HepG2 (cell line): ENCODE data around the gene CHPF. TPM values are rescaled to one million over a fixed set of nuclear protein-coding genes. Genes with fewer than 3 reads are reported as not detected.

ENCODE experiments used
- ATF6 ChIP-seq: sonication (generic); formaldehyde crosslinking; conservative IDR thresholded peaks from 2 replicates; pipeline ENCODE4 v1.4.0; 2020; ENCODE audit warnings: missing genetic modification reagents
- CCAR2 ChIP-seq: fragments of 200-400 bp; formaldehyde crosslinking; optimal IDR thresholded peaks from 2 replicates; pipeline ENCODE3; 2018; ENCODE audit warnings: low read depth, mild to moderate bottlenecking, low read length, moderate library complexity
- CEBPB ChIP-seq: IDR thresholded peaks from 2 replicates; pipeline ENCODE4 v1.6.1; 2011; ENCODE audit warnings: low read depth, low read length, improper control_type of control experiment, borderline replicate concordance
- ELK4 ChIP-seq: sonication (generic); formaldehyde crosslinking; IDR thresholded peaks from 2 replicates; pipeline ENCODE4 v1.9.0; 2021; ENCODE audit warnings: missing genetic modification reagents, borderline replicate concordance
- FIP1L1 ChIP-seq: fragments of 200-400 bp; formaldehyde crosslinking; IDR thresholded peaks from 2 replicates; pipeline ENCODE4 v1.6.1; 2018; ENCODE audit warnings: low read depth, mild to moderate bottlenecking, low read length, moderate library complexity, borderline replicate concordance; ENCODE audit not compliant: insufficient read depth
- GMEB2 ChIP-seq: IDR thresholded peaks from 2 replicates; pipeline ENCODE4 v1.6.1; 2016; ENCODE audit warnings: missing biosample characterization, missing genetic modification reagents, low read depth
- KLF16 ChIP-seq, 2 experiments: sonication (generic) in 1 of 2; formaldehyde crosslinking in 1 of 2; IDR thresholded peaks; 2 replicates each; pipeline versions ENCODE4 v1.6.1 to v1.8.0; 2016 to 2023; ENCODE audit warnings: missing genetic modification reagents in 2 of 2, missing compliant biosample characterization in 1 of 2
- PATZ1 ChIP-seq: sonication (generic); formaldehyde crosslinking; IDR thresholded peaks from 2 replicates; pipeline ENCODE4 v1.4.0; 2020; ENCODE audit warnings: missing genetic modification reagents
- POGZ ChIP-seq: sonication (generic); formaldehyde crosslinking; IDR thresholded peaks from 2 replicates; pipeline ENCODE4 v1.4.0; 2020; ENCODE audit warnings: mild to moderate bottlenecking, missing genetic modification reagents
- PRDM15 ChIP-seq: sonication (generic); formaldehyde crosslinking; IDR thresholded peaks from 2 replicates; pipeline ENCODE4 v1.4.0; 2020; ENCODE audit warnings: missing genetic modification reagents
- ZBTB38 ChIP-seq: sonication (generic); formaldehyde crosslinking; IDR thresholded peaks from 2 replicates; pipeline ENCODE4 v1.5.1; 2020; ENCODE audit warnings: mild to moderate bottlenecking, missing genetic modification reagents
- ZBTB42 ChIP-seq: sonication (generic); formaldehyde crosslinking; IDR thresholded peaks from 2 replicates; pipeline ENCODE4 v1.5.0; 2020; ENCODE audit warnings: mild to moderate bottlenecking, missing genetic modification reagents
- ZBTB7B ChIP-seq: sonication (generic); formaldehyde crosslinking; IDR thresholded peaks from 2 replicates; pipeline ENCODE4 v1.4.0; 2020; ENCODE audit warnings: missing genetic modification reagents
- ZNF136 ChIP-seq: sonication (generic); formaldehyde crosslinking; IDR thresholded peaks from 2 replicates; pipeline ENCODE4 v1.8.1; 2022; ENCODE audit warnings: low read depth, mild to moderate bottlenecking, moderate library complexity, missing genetic modification reagents
- ZNF17 ChIP-seq: sonication (generic); formaldehyde crosslinking; IDR thresholded peaks from 2 replicates; pipeline ENCODE4 v1.5.0; 2020; ENCODE audit warnings: mild to moderate bottlenecking, missing genetic modification reagents
- ZNF30 ChIP-seq: sonication (generic); formaldehyde crosslinking; IDR thresholded peaks from 2 replicates; pipeline ENCODE4 v1.5.0; 2020; ENCODE audit warnings: mild to moderate bottlenecking, missing genetic modification reagents
- ZNF782 ChIP-seq: sonication (generic); formaldehyde crosslinking; IDR thresholded peaks from 2 replicates; pipeline ENCODE4 v1.4.0; 2020; ENCODE audit warnings: missing genetic modification reagents, mild to moderate bottlenecking, borderline replicate concordance
- ZSCAN31 ChIP-seq: sonication (generic); formaldehyde crosslinking; IDR thresholded peaks from 2 replicates; pipeline ENCODE4 v1.5.0; 2020; ENCODE audit warnings: low read depth, mild to moderate bottlenecking, missing genetic modification reagents
- polyA plus RNA-seq, 8 experiments: library from polyadenylated mRNA; depleted of rRNA in 3 of 8; stranded (reverse) in 7 of 8; unstranded in 1 of 8; fragments of >200 nt; fragmentation: Illumina TruSeq in 4 of 8; extraction: Trizol in 4 of 8; gene quantifications; 2 replicates each; pipeline versions ENCODE4 v1.2.1 to v1.2.3, GENCODE V29; 2011 to 2016; ENCODE audit warnings: low read depth in 4 of 8, missing spikeins in 1 of 8, mixed read lengths in 1 of 8; ENCODE audit not compliant: insufficient read depth in 1 of 8
- total RNA-seq, 5 experiments: library from RNA; depleted of rRNA; stranded (reverse); fragments of >200 nt; fragmentation: Illumina TruSeq; extraction: Trizol; gene quantifications; 2 replicates each; pipeline ENCODE4 v1.2.3, GENCODE V29; 2016; ENCODE audit warnings: low read depth in 1 of 5

Gene CHPF
- total and polyA plus RNA-seq, 2 of the 13 experiments (the other 11 are each of a cell fraction or from before 2014, with no cell fraction given) = 79.6 to 111 TPM

- peak; percentile 46; the same call in 1 of the 2 replicates for TF ChIP-seq PATZ1
- no peak for TF ChIP-seq ATF6 (CRISPR knock-in tag)
- TF ChIP-seq CEBPB = no peak
- no peak for TF ChIP-seq ELK4 (CRISPR knock-in tag)
- peak; percentile 100 for TF ChIP-seq ZBTB38 (CRISPR knock-in tag)
- TF ChIP-seq CCAR2 = no peak
- no peak for TF ChIP-seq ZNF782
- TF ChIP-seq GMEB2 (CRISPR knock-in tag) = 0 out of 2 replicates have a peak, but pooled peaks have one; percentile 26
- peak in 1 of 2 experiments; percentile 26; a peak in 1 of 4 replicates for TF ChIP-seq KLF16 (CRISPR knock-in tag; IDR thresholded peaks at IDR 0.05)
- 0 out of 2 replicates have a peak, but pooled peaks have one; percentile 11 for TF ChIP-seq PRDM15 (CRISPR knock-in tag)
- TF ChIP-seq ZBTB42 (CRISPR knock-in tag) = no peak
- TF ChIP-seq ZNF136 = no peak
- TF ChIP-seq ZNF17 = no peak
- TF ChIP-seq ZNF30 = no peak
- TF ChIP-seq ZSCAN31 (CRISPR knock-in tag) = no peak
- TF ChIP-seq POGZ = no peak
- no peak for TF ChIP-seq ZBTB7B (CRISPR knock-in tag)
- no peak for TF ChIP-seq FIP1L1
These were observed 26.8 kb upstream of the CHPF start (continued) for GRCh38 chr2:219570194-219570923.
